Psoas muscle (tissue), 8 donors: Measurements from ENCODE around the gene MAP1B. TPM values are rescaled to one million over a fixed set of nuclear protein-coding genes. Genes with fewer than 3 reads are reported as not detected.

Source experiments
- ATAC-seq, 4 donors: fragments of 200-7000 bp; cut with Tn5 transposase; one replicate each; pipeline ENCODE4 v1.9.1; 2020; ENCODE audit warnings: moderate library complexity in 3 of 4, mild to moderate bottlenecking in 2 of 4
- DNase-seq, 2 donors: peaks; one replicate each; pipeline ENCODE4 v3.0.0-alpha.2; 2020
- H3K27ac ChIP-seq: fragments of 200-600 bp; one replicate; pipeline ENCODE4 v1.8.0; 2022
- H3K27me3 ChIP-seq, 3 donors: fragments of 200-600 bp in 1 of 3; one replicate each; pipeline versions ENCODE4 v1.6.1 to v1.8.0; 2013 to 2022; ENCODE audit warnings: low read length in 2 of 3, mild to moderate bottlenecking in 2 of 3, moderate library complexity in 1 of 3; ENCODE audit not compliant: insufficient read depth in 3 of 3
- H3K36me3 ChIP-seq, 2 donors: fragments of 200-600 bp in 1 of 2; one replicate each; pipeline versions ENCODE4 v1.6.1 to v1.8.0; 2013 to 2022; ENCODE audit warnings: low read depth in 1 of 2, mild to moderate bottlenecking in 1 of 2, moderate library complexity in 1 of 2; ENCODE audit not compliant: insufficient read depth in 1 of 2
- H3K4me1 ChIP-seq: fragments of 200-600 bp; one replicate; pipeline ENCODE4 v1.8.0; 2022
- H3K4me3 ChIP-seq: fragments of 200-600 bp; one replicate; pipeline ENCODE4 v1.8.0; 2022; ENCODE audit warnings: mild to moderate bottlenecking
- H3K9me3 ChIP-seq: fragments of 200-600 bp; one replicate; pipeline ENCODE4 v1.8.0; 2022
- WGBS, 3 donors: extraction: QIAGEN DNeasy Blood & Tissue Kit; methylation state at CpG; one replicate each; pipeline versions ENCODE4 v1.1.6 to v1.1.7; 2013; 5-methylcytosine and 5-hydroxymethylcytosine counted together
- intact Hi-C, 2 donors: fragments of 100-400 bp; cut with DNase I; formaldehyde crosslinking; loops; one replicate each; pipeline versions ENCODE4 v1.11.0 to v1.14.2; 2022
- polyA plus RNA-seq, 3 donors: library from polyadenylated mRNA; stranded (reverse); fragments of 200-250 nt; gene quantifications; one replicate each; pipeline ENCODE4 v1.2.3, GENCODE V29; 2013
- total RNA-seq, 4 donors: library from RNA; stranded (reverse); fragmentation: NEBNext Ultra II Directional in 2 of 4; extraction: Animal tissue kit (Norgen Biotek cat#: 25700) in 2 of 4; gene quantifications; one replicate each; pipeline versions ENCODE4 v1.2.1 to v1.2.4, GENCODE V29; 2021 to 2023
- TF ChIP-seq, protein P1 (sequence below): fragments of 200-600 bp; IDR thresholded peaks from one replicate; pipeline ENCODE4 v1.8.0; 2022; ENCODE audit warnings: antibody characterized with exemption
- donor health status: healthy with polysubstance abuse.
- donor health status: DM: no; HTN: no; CAD: no; lungs with moderate emphysema.
- donor health status: Bipolar disorder and iron deficiency.
- donor health status: healthy.
- donor health status: DM: yes; HTN: yes; CAD: no.
- donor health status: DM: no; HTN: no; CAD: no.
- donor health status: DM: no; HTN: no; CAD: no.
- donor health status: DM: yes; HTN: yes; CAD: no.

The MAP1B gene
- total and polyA plus RNA-seq, 7 donors: 1.1 to 20.2 (median 8.5) TPM

DNA sequence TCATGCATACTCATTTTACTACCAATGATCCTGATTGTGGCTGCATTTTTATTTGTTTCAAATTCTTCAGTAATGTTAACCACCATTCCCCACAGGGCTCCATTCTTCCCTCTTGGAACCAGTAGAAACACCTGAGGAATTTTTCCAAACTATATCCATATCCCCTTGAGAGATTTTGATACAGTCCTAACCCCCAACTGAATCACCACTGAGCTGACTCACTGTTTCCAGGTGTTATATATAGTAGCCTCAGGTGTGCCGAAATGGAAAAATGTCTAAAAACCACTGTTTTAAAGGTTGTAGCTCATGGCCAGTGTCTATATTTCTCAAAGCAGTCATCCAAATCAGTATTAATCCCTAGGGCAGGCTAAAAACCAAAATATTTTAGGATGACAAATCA is 127.6 kb downstream of the MAP1B start:
- intact Hi-C loops: no loop called here
- 87 to 100% (median 100%) methylated on average over 1 of the region's 1 CpG for WGBS, 3 donors
- ATAC-seq (peak in 1 of 4 donors; percentile 36), DNase-seq (no peak)
- peaks cover 22% of the 10 kb centered on the region for H3K4me1 ChIP-seq
- peaks cover 0 to 32% of the 10 kb centered on the region in 2 donors for H3K36me3 ChIP-seq
- H3K9me3 ChIP-seq: no peaks in the 10 kb centered on the region
- no peaks in the 10 kb centered on the region for H3K27me3 ChIP-seq
- no peak overlapping the region for H3K27ac ChIP-seq
- no peak overlapping the region for H3K4me3 ChIP-seq
- TF ChIP-seq, protein P1, sequence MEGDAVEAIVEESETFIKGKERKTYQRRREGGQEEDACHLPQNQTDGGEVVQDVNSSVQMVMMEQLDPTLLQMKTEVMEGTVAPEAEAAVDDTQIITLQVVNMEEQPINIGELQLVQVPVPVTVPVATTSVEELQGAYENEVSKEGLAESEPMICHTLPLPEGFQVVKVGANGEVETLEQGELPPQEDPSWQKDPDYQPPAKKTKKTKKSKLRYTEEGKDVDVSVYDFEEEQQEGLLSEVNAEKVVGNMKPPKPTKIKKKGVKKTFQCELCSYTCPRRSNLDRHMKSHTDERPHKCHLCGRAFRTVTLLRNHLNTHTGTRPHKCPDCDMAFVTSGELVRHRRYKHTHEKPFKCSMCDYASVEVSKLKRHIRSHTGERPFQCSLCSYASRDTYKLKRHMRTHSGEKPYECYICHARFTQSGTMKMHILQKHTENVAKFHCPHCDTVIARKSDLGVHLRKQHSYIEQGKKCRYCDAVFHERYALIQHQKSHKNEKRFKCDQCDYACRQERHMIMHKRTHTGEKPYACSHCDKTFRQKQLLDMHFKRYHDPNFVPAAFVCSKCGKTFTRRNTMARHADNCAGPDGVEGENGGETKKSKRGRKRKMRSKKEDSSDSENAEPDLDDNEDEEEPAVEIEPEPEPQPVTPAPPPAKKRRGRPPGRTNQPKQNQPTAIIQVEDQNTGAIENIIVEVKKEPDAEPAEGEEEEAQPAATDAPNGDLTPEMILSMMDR: no peak

DNA sequence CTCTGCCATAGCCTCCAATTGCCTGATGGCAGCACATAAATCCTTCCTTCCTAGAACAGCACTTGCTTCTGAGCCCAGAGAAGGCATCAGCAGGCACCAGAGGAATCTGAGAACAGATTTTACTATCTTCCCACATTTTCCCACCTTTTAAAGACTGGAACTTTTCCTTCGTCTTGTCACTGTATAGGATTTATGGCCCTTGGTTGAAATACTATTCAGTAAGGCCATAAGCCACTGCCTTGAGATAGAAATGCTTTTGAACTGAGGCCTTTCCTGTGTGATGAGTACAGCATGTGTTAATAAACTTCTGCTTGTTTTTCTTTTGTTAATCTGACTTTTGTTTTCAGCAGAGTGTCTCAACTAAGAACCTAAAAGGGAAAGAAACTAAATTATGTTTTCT is 128.4 kb downstream of the MAP1B start:
- ATAC-seq: no peak
- TF ChIP-seq, protein P1: no peak
- DNase-seq: no peak
- Histone ChIP-seq H3K27ac (peak overlapping the region; percentile 9), H3K4me1 (peaks cover 22% of the 10 kb centered on the region), H3K36me3 (peaks cover 0 to 32% of the 10 kb centered on the region in 2 donors), H3K9me3 (no peaks in the 10 kb centered on the region), H3K27me3 (no peaks in the 10 kb centered on the region), H3K4me3 (no peak overlapping the region)
- intact Hi-C loops: no loop called here
- 76 to 97% (median 87%) methylated on average over 1 of the region's 1 CpG for WGBS, 3 donors

DNA sequence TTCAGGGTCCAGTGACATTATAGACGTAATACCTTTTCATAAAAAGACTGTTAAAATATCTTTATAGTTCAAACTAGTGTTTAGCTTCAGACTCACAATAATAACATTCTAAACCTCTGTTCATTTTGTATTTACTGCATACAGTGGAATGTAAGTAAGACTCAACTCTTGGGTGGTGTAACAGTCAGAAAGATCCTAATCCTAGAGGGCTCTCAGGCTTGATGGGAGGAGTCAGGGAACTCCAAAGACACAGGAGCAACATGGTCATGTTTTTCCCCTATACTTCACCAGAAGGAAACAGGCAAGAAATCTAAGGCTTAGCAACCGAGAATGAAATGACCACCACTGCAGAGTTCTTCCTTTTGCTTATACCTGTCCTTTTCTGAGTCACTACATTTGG is 130.1 kb downstream of the MAP1B start:
- WGBS, 3 donors: 96 to 98% (median 97%) methylated on average over 2 of the region's 2 CpGs
- intact Hi-C loops: no loop called here
- Histone ChIP-seq H3K36me3 (peaks cover 0 to 21% of the 10 kb centered on the region in 2 donors), H3K27me3 (no peaks in the 10 kb centered on the region), H3K4me3 (no peak overlapping the region), H3K27ac (no peak overlapping the region), H3K4me1 (peaks cover 18% of the 10 kb centered on the region), H3K9me3 (no peaks in the 10 kb centered on the region)
- DNase-seq (no peak), ATAC-seq (no peak)
- TF ChIP-seq, protein P1: no peak

DNA sequence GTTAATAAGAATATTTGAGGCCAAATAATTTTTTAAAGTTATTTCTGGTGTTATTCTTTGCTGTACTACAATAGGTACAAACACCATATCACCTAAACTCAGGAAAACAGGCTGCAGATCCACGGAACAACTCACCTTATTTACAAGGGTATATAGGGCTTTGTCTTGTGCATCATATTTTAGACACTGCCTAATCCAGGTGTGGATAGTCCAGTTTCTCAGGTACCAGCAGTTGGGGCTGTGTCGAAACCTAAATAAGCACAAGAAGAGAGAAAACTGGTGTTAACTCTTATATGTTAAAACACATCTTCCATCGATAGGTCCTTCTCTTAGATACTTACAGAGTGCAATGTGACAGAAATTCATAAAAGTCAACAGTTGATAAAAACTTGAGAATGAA is 130.6 kb downstream of the MAP1B start:
- Histone ChIP-seq H3K4me1 (peaks cover 15% of the 10 kb centered on the region), H3K27ac (no peak overlapping the region), H3K4me3 (no peak overlapping the region), H3K36me3 (peaks cover 0 to 21% of the 10 kb centered on the region in 2 donors), H3K9me3 (no peaks in the 10 kb centered on the region), H3K27me3 (no peaks in the 10 kb centered on the region)
- DNase-seq (no peak), ATAC-seq (no peak)
- TF ChIP-seq, protein P1: no peak
- intact Hi-C loops: no loop called here
- 96 to 98% (median 96%) methylated on average over 3 of the region's 3 CpGs for WGBS, 3 donors

DNA sequence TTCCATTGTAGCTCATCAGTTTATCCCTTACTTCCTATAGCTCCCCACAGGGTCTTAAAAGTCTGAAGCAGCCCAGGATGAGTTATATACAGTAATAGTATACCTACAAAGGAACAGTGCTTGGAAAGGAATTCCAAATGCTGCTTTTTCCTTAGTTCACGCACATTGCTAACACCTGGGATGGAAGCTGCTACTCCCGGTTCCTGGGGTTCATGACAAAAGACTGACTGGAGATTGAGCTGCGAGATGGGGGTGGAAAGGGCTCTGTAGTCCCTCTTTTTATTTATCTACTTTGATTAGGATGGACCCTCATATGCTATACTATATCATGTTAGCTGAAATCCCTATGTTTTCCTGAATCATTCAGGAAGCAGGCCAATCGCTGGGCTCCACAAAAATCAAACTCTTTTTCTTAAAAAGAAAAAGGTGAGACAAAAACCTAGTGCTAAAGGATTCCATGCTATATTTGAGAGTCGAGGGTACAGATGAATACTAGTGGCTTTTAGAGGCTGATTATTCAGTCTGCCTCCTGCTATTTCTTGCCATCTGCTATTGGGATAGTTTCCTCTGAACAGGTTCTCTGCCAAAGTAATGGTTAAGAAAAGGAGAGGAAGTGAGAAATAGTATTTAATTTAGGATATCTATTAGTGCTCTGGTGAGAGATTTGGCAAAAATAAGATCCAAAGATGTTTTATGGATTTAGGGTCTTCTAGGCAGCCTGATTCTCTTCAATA is 131.6 kb downstream of the MAP1B start:
- Histone ChIP-seq H3K27me3 (no peaks in the 10 kb centered on the region), H3K4me3 (no peak overlapping the region), H3K9me3 (no peaks in the 10 kb centered on the region), H3K4me1 (peaks cover 9% of the 10 kb centered on the region), H3K27ac (no peak overlapping the region), H3K36me3 (peaks cover 0 to 21% of the 10 kb centered on the region in 2 donors)
- ATAC-seq: no peak
- no peak for DNase-seq
- TF ChIP-seq, protein P1: no peak
- intact Hi-C loops: no loop called here
- 83 to 87% (median 84%) methylated on average over 5 of the region's 5 CpGs for WGBS, 3 donors
